Upper lobe of right lung (tissue), 1 donor: ENCODE measurements around the gene FAM89B. TPM values are rescaled to one million over a fixed set of nuclear protein-coding genes. Genes with fewer than 3 reads are reported as not detected.

Experiments
- ATAC-seq: fragments of 200-7000 bp; cut with Tn5 transposase; one replicate; pipeline ENCODE4 v1.9.1; 2020; ENCODE audit warnings: mild to moderate bottlenecking, moderate library complexity
- DNase-seq: peaks from one replicate; pipeline ENCODE4 v3.0.0-alpha.2; 2020
- H3K27ac ChIP-seq: fragments of 200-600 bp; one replicate; pipeline ENCODE4 v1.8.0; 2022
- H3K27me3 ChIP-seq: fragments of 200-600 bp; one replicate; pipeline ENCODE4 v1.8.0; 2022; ENCODE audit warnings: mild to moderate bottlenecking
- H3K36me3 ChIP-seq: fragments of 200-600 bp; one replicate; pipeline ENCODE4 v1.8.0; 2022
- H3K4me1 ChIP-seq: fragments of 200-600 bp; one replicate; pipeline ENCODE4 v1.8.0; 2022
- H3K4me3 ChIP-seq: fragments of 200-600 bp; one replicate; pipeline ENCODE4 v1.8.0; 2022; ENCODE audit warnings: mild to moderate bottlenecking
- H3K9me3 ChIP-seq: fragments of 200-600 bp; one replicate; pipeline ENCODE4 v1.8.0; 2022
- CTCF ChIP-seq: fragments of 200-600 bp; IDR thresholded peaks from one replicate; pipeline ENCODE4 v1.8.0; 2022; ENCODE audit warnings: antibody characterized with exemption
- intact Hi-C: fragments of 100-400 bp; cut with DNase I; formaldehyde crosslinking; loops from one replicate; pipeline ENCODE4 v1.11.0; 2022
- total RNA-seq: library from RNA; stranded (reverse); fragmentation: NEBNext Ultra II Directional; extraction: Animal tissue kit (Norgen Biotek cat#: 25700); gene quantifications from one replicate; pipeline ENCODE4 v1.2.1, GENCODE V29; 2021
- donor health status: DM: no; HTN: yes; CAD: no; lungs with severe emphysema.

The FAM89B gene
- total RNA-seq, 1 donor from 2014 or later: 44.1 TPM

- peaks cover 48% of the 10 kb centered on the region for H3K4me1 ChIP-seq
These were observed 41.0 kb downstream of the FAM89B start for GRCh38 chr11:65613091-65613928.

DNA sequence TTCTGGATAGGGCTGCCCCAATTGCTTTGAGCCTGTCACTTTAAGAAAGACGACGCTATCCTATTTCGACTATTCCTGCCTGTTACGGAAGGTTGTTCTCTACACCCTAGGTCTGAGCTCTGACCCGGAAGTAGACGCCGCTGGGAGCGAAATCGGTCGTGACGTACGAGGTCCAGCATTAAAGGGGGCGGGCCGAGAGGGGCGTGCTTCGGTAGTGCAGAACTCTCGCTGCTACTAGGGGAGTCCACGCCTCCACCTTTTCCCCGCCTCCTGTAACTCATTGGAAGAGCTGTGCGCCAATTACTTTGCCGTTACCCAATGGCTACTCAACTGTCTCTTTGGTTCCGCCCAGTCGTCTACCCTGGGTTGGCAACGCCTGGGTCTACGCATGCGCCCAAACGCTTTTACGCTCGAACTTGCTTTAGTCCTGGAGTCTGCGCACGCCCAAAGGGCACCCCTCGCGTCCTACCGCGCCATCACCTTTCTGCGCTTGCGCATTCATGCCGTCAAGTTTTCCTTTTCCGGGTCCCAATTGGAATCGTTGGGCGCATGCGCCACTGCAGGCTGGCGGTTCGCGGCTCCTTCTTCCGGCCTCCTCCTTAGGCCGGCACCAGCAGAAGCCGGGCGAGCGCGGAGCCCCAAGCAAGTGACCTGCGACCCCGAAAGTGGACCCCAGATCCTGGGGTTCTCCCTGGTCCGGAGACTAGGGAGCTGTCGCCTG is 43.1 kb downstream of the FAM89B start, which contains the start of gene PCNX3:
Gene PCNX3, plus strand, starts transcription at position 548 of the 721 bp plus-strand sequence. CDS start 536 bp downstream, outside the sequence.
- H3K36me3 ChIP-seq: peaks cover 39% of the 10 kb centered on the region
- no peak for TF ChIP-seq CTCF
- peak; percentile 100 for DNase-seq
- intact Hi-C loops: no loop called here
- H3K4me3 ChIP-seq: peak within 1 kb of the TSS; percentile 93
- H3K27ac ChIP-seq: peak within 1 kb of the TSS; percentile 95
- H3K4me1 ChIP-seq: peaks cover 35% of the 10 kb centered on the region
- no peaks in the 10 kb centered on the region for H3K9me3 ChIP-seq
- ATAC-seq: peak; percentile 86
- H3K27me3 ChIP-seq: no peaks in the 10 kb centered on the region

More at GRCh38 chr11:65613091-65613928, 41.0 kb downstream of the FAM89B start:
- no peak for TF ChIP-seq CTCF
- H3K36me3 ChIP-seq: peaks cover 30% of the 10 kb centered on the region
- intact Hi-C loops: no loop called here
- H3K9me3 ChIP-seq: no peaks in the 10 kb centered on the region
- H3K27ac ChIP-seq: peak overlapping the region; percentile 95
- DNase-seq (no peak), ATAC-seq (no peak)
- H3K4me3 ChIP-seq: peak overlapping the region; percentile 93
- no peaks in the 10 kb centered on the region for H3K27me3 ChIP-seq

DNA sequence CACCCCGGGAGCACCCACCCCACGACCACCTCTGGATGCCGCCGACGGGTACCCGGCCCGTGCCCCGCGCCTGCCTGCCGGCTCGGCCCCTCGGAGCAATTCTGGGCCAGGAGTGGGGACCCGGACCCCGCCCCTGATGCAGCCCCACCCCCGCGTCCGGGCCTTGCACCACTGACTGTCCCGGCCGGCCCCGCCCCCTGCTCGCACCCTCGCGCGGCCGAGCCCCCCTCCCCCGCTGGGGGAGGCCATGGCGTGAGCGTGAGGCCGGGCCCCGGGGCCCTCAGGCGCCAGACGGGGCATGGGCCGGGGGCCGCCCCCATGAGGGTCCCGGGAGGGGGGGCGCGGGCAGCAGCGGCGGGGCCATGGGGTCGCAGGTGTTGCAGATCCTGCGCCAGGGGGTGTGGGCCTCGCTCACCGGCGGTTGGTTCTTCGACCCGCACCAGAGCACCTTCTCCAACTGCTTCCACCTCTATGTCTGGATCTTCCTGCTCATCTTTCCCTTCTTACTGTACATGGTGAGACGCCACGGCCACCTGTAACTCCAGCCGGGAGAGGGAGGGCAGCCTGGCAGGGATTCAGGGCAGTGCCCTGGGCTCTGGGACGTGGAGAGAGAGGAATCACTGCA is 43.7 kb downstream of the FAM89B start:
- H3K36me3 ChIP-seq: peaks cover 39% of the 10 kb centered on the region
- no peak for TF ChIP-seq CTCF
- no peaks in the 10 kb centered on the region for H3K9me3 ChIP-seq
- H3K27me3 ChIP-seq: no peaks in the 10 kb centered on the region
- intact Hi-C loops: no loop called here
- H3K4me1 ChIP-seq: peaks cover 29% of the 10 kb centered on the region
- peak overlapping the region; percentile 87 for H3K27ac ChIP-seq
- peak; percentile 0 for ATAC-seq
- DNase-seq: no peak
- peak overlapping the region; percentile 90 for H3K4me3 ChIP-seq

DNA sequence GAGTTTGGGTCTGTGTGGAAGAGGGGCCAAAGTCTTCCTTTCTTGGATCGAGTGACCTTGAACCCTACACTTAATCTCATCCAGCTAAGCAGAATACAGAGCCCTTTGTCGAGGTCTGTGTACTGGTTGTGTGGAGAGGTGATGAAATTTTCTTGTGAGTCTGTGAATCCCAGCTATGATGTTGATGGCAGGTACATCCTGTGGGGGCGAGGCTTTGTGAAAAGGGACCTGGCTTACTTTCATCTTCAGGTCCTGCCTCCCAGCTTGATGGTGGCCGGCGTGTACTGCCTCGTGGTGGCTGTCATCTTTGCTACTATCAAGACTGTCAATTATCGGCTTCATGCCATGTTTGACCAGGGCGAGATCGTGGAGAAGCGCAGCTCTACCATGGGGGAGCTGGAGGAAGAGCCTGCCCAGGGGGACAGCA is 44.2 kb downstream of the FAM89B start:
- Histone ChIP-seq H3K4me3 (peak overlapping the region; percentile 90), H3K36me3 (peaks cover 44% of the 10 kb centered on the region), H3K27me3 (no peaks in the 10 kb centered on the region), H3K9me3 (no peaks in the 10 kb centered on the region), H3K4me1 (peaks cover 29% of the 10 kb centered on the region), H3K27ac (peak overlapping the region; percentile 87)
- DNase-seq (no peak), ATAC-seq (no peak)
- intact Hi-C loops: no loop called here
- TF ChIP-seq CTCF: no peak

- H3K4me1 ChIP-seq: peaks cover 22% of the 10 kb centered on the region
- DNase-seq (no peak), ATAC-seq (no peak)
- TF ChIP-seq CTCF: no peak
- no peak overlapping the region for H3K4me3 ChIP-seq
- H3K9me3 ChIP-seq: no peaks in the 10 kb centered on the region
- intact Hi-C loops: no loop called here
- peaks cover 45% of the 10 kb centered on the region for H3K36me3 ChIP-seq
- H3K27me3 ChIP-seq: no peaks in the 10 kb centered on the region
- H3K27ac ChIP-seq: no peak overlapping the region
These were observed 45.0 kb downstream of the FAM89B start for GRCh38 chr11:65617136-65617850.
